A673 (cell line): ENCODE data around the gene ZNF688. TPM values are rescaled to one million over a fixed set of nuclear protein-coding genes. Genes with fewer than 3 reads are reported as not detected.

ENCODE experiments used
- BruUV-seq: library from RNA; stranded (reverse); fragments of 400-500 nt; replicated peaks from 2 replicates; lab custom pipeline; 2021; lab: Mats Ljungman, UMichigan
- CTCF ChIA-PET: fragments of 300-600 bp; sonication (Branson Sonifier 250); formaldehyde crosslinking; loops from one replicate; lab custom pipeline; 2022; ENCODE audit warnings: antibody characterized with exemption; lab: Charles Lee
- POLR2A ChIA-PET: fragments of 300-600 bp; sonication (Branson Sonifier 250); formaldehyde crosslinking; loops from one replicate; lab custom pipeline; 2022; ENCODE audit warnings: antibody characterized with exemption; ENCODE audit not compliant: low non-redundant PET; lab: Charles Lee
- DNase-seq: peaks from one replicate; pipeline ENCODE4 v3.0.0-alpha.2; 2015; ENCODE audit warnings: low spot score
- H3K27ac ChIP-seq: fragments of 200-600 bp; sonication (generic); 2 replicates; pipeline ENCODE4 v1.5.1; 2016; ENCODE audit warnings: mixed run types, low read depth, mild to moderate bottlenecking, mixed read lengths, antibody characterized with exemption, low read length; ENCODE audit not compliant: poor library complexity, severe bottlenecking
- H3K27me3 ChIP-seq: fragments of 200-600 bp; sonication (generic); replicated peaks from 2 replicates; pipeline ENCODE4 v1.6.1; 2017; ENCODE audit warnings: mixed run types, low read depth, mild to moderate bottlenecking, mixed read lengths, antibody characterized with exemption, low read length; ENCODE audit not compliant: insufficient read depth, poor library complexity
- H3K36me3 ChIP-seq: fragments of 200-600 bp; sonication (generic); 2 replicates; pipeline ENCODE4 v1.6.1; 2016; ENCODE audit warnings: mixed run types, mild to moderate bottlenecking, mixed read lengths, antibody characterized with exemption, low read length; ENCODE audit not compliant: insufficient read depth, poor library complexity, severe bottlenecking
- H3K4me1 ChIP-seq: fragments of 200-600 bp; sonication (generic); 2 replicates; pipeline ENCODE4 v1.6.1; 2017; ENCODE audit warnings: mixed run types, mild to moderate bottlenecking, mixed read lengths, antibody characterized with exemption, low read length; ENCODE audit not compliant: insufficient read depth, poor library complexity, severe bottlenecking
- H3K4me3 ChIP-seq: fragments of 200-600 bp; sonication (generic); 2 replicates; pipeline ENCODE4 v1.5.1; 2016; ENCODE audit warnings: low read depth, mixed run types, mild to moderate bottlenecking, mixed read lengths, low read length; ENCODE audit not compliant: poor library complexity, severe bottlenecking
- H3K9me3 ChIP-seq: fragments of 200-600 bp; sonication (generic); 2 replicates; pipeline ENCODE4 v1.6.1; 2016; ENCODE audit warnings: mixed run types, low read depth, mild to moderate bottlenecking, mixed read lengths, antibody characterized with exemption, low read length; ENCODE audit not compliant: poor library complexity, severe bottlenecking
- CTCF ChIP-seq: fragments of 300-800, 200-600 bp; sonication (generic); conservative IDR thresholded peaks from 2 replicates; pipeline ENCODE4 v1.5.1; 2017; ENCODE audit warnings: low read depth, mild to moderate bottlenecking, antibody characterized with exemption, low read length, moderate library complexity, mixed read lengths
- EZH2 ChIP-seq: fragments of 200-600 bp; sonication (generic); IDR thresholded peaks from 2 replicates; pipeline ENCODE4 v1.6.1; 2017; ENCODE audit warnings: borderline replicate concordance, low read depth, mild to moderate bottlenecking, mixed read lengths, antibody characterized with exemption, low read length; ENCODE audit not compliant: poor library complexity, severe bottlenecking
- intact Hi-C: fragments of 100-400 bp; cut with micrococcal nuclease; formaldehyde crosslinking; loops from one replicate; pipeline ENCODE4 v1.10.0; 2022; ENCODE audit not compliant: unreplicated experiment
- total RNA-seq: library from RNA; stranded (reverse); gene quantifications from 2 replicates; pipeline ENCODE4 v1.2.3, GENCODE V29; 2021

The ZNF688 gene
- total RNA-seq, 1 experiment from 2014 or later = 8.5 TPM

- BruUV-seq = no TSS peak
- intact Hi-C loops = no loop called here
- ChIA-PET CTCF (no interaction called here), POLR2A (interaction anchor here (0.6 kb wide), 1 partner anchor 39 kb away, joined by 3 read pairs; no protein-coding TSS in a partner anchor)
- Histone ChIP-seq H3K27ac (no peak overlapping the region), H3K4me3 (no peak overlapping the region), H3K36me3 (no peaks in the 10 kb centered on the region), H3K9me3 (no peaks in the 10 kb centered on the region), H3K27me3 (no peaks in the 10 kb centered on the region), H3K4me1 (peaks cover 17% of the 10 kb centered on the region)
- TF ChIP-seq EZH2 (no peak), CTCF (no peak)
- no peak for DNase-seq
Observed at GRCh38 chr16:30565526-30565925, 6.0 kb downstream of the ZNF688 start.

GRCh38 chr16:30562021-30562420 is 9.5 kb downstream of the ZNF688 start:
- Histone ChIP-seq H3K27me3 (no peaks in the 10 kb centered on the region), H3K36me3 (no peaks in the 10 kb centered on the region), H3K27ac (no peak overlapping the region), H3K9me3 (no peaks in the 10 kb centered on the region), H3K4me3 (no peak overlapping the region), H3K4me1 (no peaks in the 10 kb centered on the region)
- DNase-seq = no peak
- POLR2A ChIA-PET = no interaction called here
- BruUV-seq = no TSS peak
- TF ChIP-seq EZH2 = no peak
- TF ChIP-seq CTCF = no peak
- CTCF ChIA-PET = no interaction called here
- intact Hi-C loops = no loop called here

- POLR2A ChIA-PET = interaction anchor here (0.6 kb wide), 2 partner anchors 33 to 362 kb away, joined by 9 to 15 read pairs; partner anchors contain the start of gene FBXL19
- no peak for DNase-seq
- H3K9me3 ChIP-seq = no peaks in the 10 kb centered on the region
- H3K4me1 ChIP-seq = no peaks in the 10 kb centered on the region
- no peak overlapping the region for H3K4me3 ChIP-seq
- H3K36me3 ChIP-seq = peaks cover 2% of the 10 kb centered on the region
- no peaks in the 10 kb centered on the region for H3K27me3 ChIP-seq
- intact Hi-C loops = no loop called here
- TF ChIP-seq CTCF = no peak
- no peak for TF ChIP-seq EZH2
- H3K27ac ChIP-seq = no peak overlapping the region
- CTCF ChIA-PET = interaction anchor here (1.0 kb wide), 1 partner anchor 132 kb away, joined by 5 read pairs; the partner anchor contains the start of gene DCTPP1
- BruUV-seq = no TSS peak
Observed at GRCh38 chr16:30561089-30561816, 10.3 kb downstream of the ZNF688 start.
